Fibroblast of lung (primary cell): ENCODE measurements around the gene SPEM3. TPM values are rescaled to one million over a fixed set of nuclear protein-coding genes. Genes with fewer than 3 reads are reported as not detected.
"Not testable (repeated sequence)": the region's sequence is repeated elsewhere in the genome, so short reads cannot be mapped to it uniquely, and the experiment has no call there.

Experiments used
- DNase-seq, 2 donors: peaks; one replicate each; pipeline versions ENCODE4 v3.0.0 to v3.0.0-alpha.2; 2010; ENCODE audit warnings: low read depth in 2 of 2
- H2AFZ ChIP-seq: 2 replicates; pipeline ENCODE4 v1.5.1; 2012; ENCODE audit warnings: low read length, control low read depth, inconsistent platforms
- H3K27ac ChIP-seq: 2 replicates; pipeline ENCODE4 v1.5.1; 2011; ENCODE audit warnings: low read length, control low read depth; ENCODE audit not compliant: insufficient read depth
- H3K27me3 ChIP-seq: 2 replicates; pipeline ENCODE4 v1.5.1; 2011; ENCODE audit warnings: mild to moderate bottlenecking, low read length; ENCODE audit not compliant: control insufficient read depth, insufficient read depth
- H3K36me3 ChIP-seq: 2 replicates; pipeline ENCODE4 v1.5.1; 2011; ENCODE audit warnings: low read length; ENCODE audit not compliant: control insufficient read depth, insufficient read depth
- H3K4me1 ChIP-seq: 2 replicates; pipeline ENCODE4 v1.5.1; 2011; ENCODE audit warnings: low read length; ENCODE audit not compliant: control insufficient read depth, insufficient read depth; ENCODE audit errors: extremely low read depth
- H3K4me2 ChIP-seq: 2 replicates; pipeline ENCODE4 v1.5.1; 2011; ENCODE audit warnings: low read length, control low read depth; ENCODE audit not compliant: insufficient read depth; ENCODE audit errors: extremely low read depth
- H3K4me3 ChIP-seq, 4 experiments: fragments of 200-600 bp in 1 of 4; sonication (generic) in 1 of 4; replicated peaks in 1 of 4; 2 replicates each; pipeline ENCODE4 v1.5.1; 2011 to 2016; ENCODE audit warnings: low read length in 4 of 4, low read depth in 3 of 4, mild to moderate bottlenecking in 3 of 4, control low read depth in 2 of 4, inconsistent platforms in 1 of 4, mixed read lengths in 1 of 4; ENCODE audit not compliant: insufficient read depth in 1 of 4; ENCODE audit errors: control extremely low read depth in 1 of 4
- H3K79me2 ChIP-seq: 2 replicates; pipeline ENCODE4 v1.5.1; 2012; ENCODE audit warnings: mild to moderate bottlenecking, low read length, inconsistent platforms; ENCODE audit not compliant: control insufficient read depth, insufficient read depth
- H3K9ac ChIP-seq: 2 replicates; pipeline ENCODE4 v1.5.1; 2011; ENCODE audit warnings: mild to moderate bottlenecking, low read length, control low read depth; ENCODE audit not compliant: insufficient read depth
- H3K9me3 ChIP-seq: 2 replicates; pipeline ENCODE4 v1.5.1; 2012; ENCODE audit warnings: low read depth, low read length; ENCODE audit not compliant: control insufficient read depth, insufficient read depth
- H4K20me1 ChIP-seq: 2 replicates; pipeline ENCODE4 v1.5.1; 2011; ENCODE audit warnings: low read length; ENCODE audit not compliant: control insufficient read depth, insufficient read depth; ENCODE audit errors: extremely low read depth
- CTCF ChIP-seq, 2 donors: IDR thresholded peaks in 1 of 2; conservative IDR thresholded peaks in 1 of 2; 1 replicate in 1 of 2; 2 replicates in 1 of 2; pipeline ENCODE4 v1.5.1; 2011 to 2012; ENCODE audit warnings: low read length in 2 of 2, control low read depth in 1 of 2, inconsistent platforms in 1 of 2, low read depth in 1 of 2, mild to moderate bottlenecking in 1 of 2
- EZH2 ChIP-seq: IDR thresholded peaks from 2 replicates; pipeline ENCODE4 v1.5.1; 2012; ENCODE audit warnings: low read length, control low read depth, mild to moderate bottlenecking; ENCODE audit errors: missing control alignments
- polyA plus RNA-seq, 2 donors: library from polyadenylated mRNA; depleted of rRNA in 1 of 2; stranded (reverse) in 1 of 2; unstranded in 1 of 2; fragments of >200 nt; gene quantifications; 2 replicates each; pipeline ENCODE4 v1.2.1, GENCODE V29; 2011 to 2012; ENCODE audit warnings: missing spikeins in 1 of 2
- total RNA-seq: library from RNA; depleted of rRNA; stranded (reverse); fragments of >200 nt; gene quantifications from 2 replicates; pipeline ENCODE4 v1.2.1, GENCODE V29; 2014

SPEM3 gene
- total and polyA plus RNA-seq, 2 donors (not counting 1 experiment from before 2014, with no cell fraction given) = not detected

GRCh38 chr17:7470457-7470973 lies 41.9 kb downstream of the SPEM3 start:
- not testable (repeated sequence) for H3K36me3 ChIP-seq, H3K9ac ChIP-seq, H4K20me1 ChIP-seq, H3K27ac ChIP-seq, H3K4me3 ChIP-seq, H2AFZ ChIP-seq, H3K4me2 ChIP-seq, H3K27me3 ChIP-seq, DNase-seq, H3K9me3 ChIP-seq
- Histone ChIP-seq H3K79me2 (peaks cover 70% of the 10 kb centered on the region), H3K4me1 (peaks cover 14% of the 10 kb centered on the region)

GRCh38 chr17:7471729-7472128 lies 43.1 kb downstream of the SPEM3 start:
- H3K4me1 ChIP-seq = peaks cover 17% of the 10 kb centered on the region
- no peaks in the 10 kb centered on the region for H3K9me3 ChIP-seq
- peaks cover 82% of the 10 kb centered on the region for H3K79me2 ChIP-seq
- no peak overlapping the region for H3K9ac ChIP-seq
- H3K4me2 ChIP-seq = no peak overlapping the region
- peaks cover 2% of the 10 kb centered on the region for H3K36me3 ChIP-seq
- TF ChIP-seq CTCF (conservative IDR thresholded peaks at IDR 0.05 in 1 of 2, IDR thresholded peaks at IDR 0.05 in 1 of 2; ENCODE audit: low read depth in 1 of 2, low read length in 2 of 2) (no peak), EZH2 (no peak)
- no peak overlapping the region for H2AFZ ChIP-seq
- no peaks in the 10 kb centered on the region for H3K27me3 ChIP-seq
- H3K27ac ChIP-seq = no peak overlapping the region
- no peak for DNase-seq
- H4K20me1 ChIP-seq = no peaks in the 10 kb centered on the region
- H3K4me3 ChIP-seq = no peak overlapping the region

GRCh38 chr17:7474767-7475166 lies 46.1 kb downstream of the SPEM3 start:
- DNase-seq, H3K9ac ChIP-seq, H3K9me3 ChIP-seq, H3K27ac ChIP-seq, H3K27me3 ChIP-seq, H3K4me2 ChIP-seq, H4K20me1 ChIP-seq, H3K36me3 ChIP-seq, H2AFZ ChIP-seq, H3K4me3 ChIP-seq: not testable (repeated sequence)
- H3K4me1 ChIP-seq = peaks cover 16% of the 10 kb centered on the region
- H3K79me2 ChIP-seq = peaks cover 85% of the 10 kb centered on the region

GRCh38 chr17:7475764-7476422 lies 47.2 kb downstream of the SPEM3 start:
- Histone ChIP-seq H3K9ac (no peak overlapping the region), H3K27ac (peak overlapping the region; percentile 91), H2AFZ (no peak overlapping the region), H4K20me1 (peaks cover 2% of the 10 kb centered on the region), H3K4me3 (peak overlapping the region in 1 of 4 experiments; percentile 91), H3K36me3 (peaks cover 2% of the 10 kb centered on the region), H3K4me2 (peak overlapping the region; percentile 27), H3K4me1 (peaks cover 21% of the 10 kb centered on the region), H3K27me3 (no peaks in the 10 kb centered on the region), H3K9me3 (no peaks in the 10 kb centered on the region), H3K79me2 (peaks cover 81% of the 10 kb centered on the region)
- TF ChIP-seq CTCF (conservative IDR thresholded peaks at IDR 0.05 in 1 of 2, IDR thresholded peaks at IDR 0.05 in 1 of 2; ENCODE audit: low read depth in 1 of 2, low read length in 2 of 2) = no peak
- no peak for TF ChIP-seq EZH2
- DNase-seq = peak in 1 of 2 donors; percentile 39
